Measurements from ENCODE around the gene TMEFF1. TPM values are rescaled to one million over a fixed set of nuclear protein-coding genes. Genes with fewer than 3 reads are reported as not detected.
"Not testable (repeated sequence)": the region's sequence is repeated elsewhere in the genome, so short reads cannot be mapped to it uniquely, and the experiment has no call there.

TMEFF1 gene
- total RNA-seq, 4 donors from 2014 or later, result 0.10 to 1.1 (median 0.81) TPM; not detected in 1

- Histone ChIP-seq H3K4me1 (peaks cover 0 to 15% (median 0%) of the 10 kb centered on the region in 3 donors), H3K27me3 (no peaks in the 10 kb centered on the region), H3K27ac (no peak overlapping the region), H3K4me3 (no peak overlapping the region), H3K9me3 (no peaks in the 10 kb centered on the region), H3K36me3 (no peaks in the 10 kb centered on the region)
- TF ChIP-seq EP300 (IDR thresholded peaks at IDR 0.05) (no peak), POLR2AphosphoS5 (IDR thresholded peaks at IDR 0.05) (no peak), POLR2A (IDR thresholded peaks at IDR 0.05) (no peak), CTCF (IDR thresholded peaks at IDR 0.05) (no peak)
- ATAC-seq, result no peak
- 75 to 78% methylated on average over 4 to 7 of the region's 7 CpGs for WGBS, 2 donors (ENCODE audit: low coverage in 1 of 2)
Observed at GRCh38 chr9:100436571-100436970, 36.4 kb upstream of the TMEFF1 start.

GRCh38 chr9:100437860-100438805 lies 34.8 kb upstream of the TMEFF1 start:
- ATAC-seq, result peak; percentile 46
- Histone ChIP-seq H3K27ac (no peak overlapping the region), H3K9me3 (no peaks in the 10 kb centered on the region), H3K27me3 (no peaks in the 10 kb centered on the region), H3K36me3 (peaks cover 0 to 11% of the 10 kb centered on the region in 2 donors), H3K4me1 (peaks cover 0 to 15% (median 0%) of the 10 kb centered on the region in 3 donors), H3K4me3 (no peak overlapping the region)
- TF ChIP-seq POLR2AphosphoS5 (IDR thresholded peaks at IDR 0.05), result no peak
- no peak for TF ChIP-seq EP300 (IDR thresholded peaks at IDR 0.05)
- no peak for TF ChIP-seq POLR2A (IDR thresholded peaks at IDR 0.05)
- TF ChIP-seq CTCF (IDR thresholded peaks at IDR 0.05), result peak; percentile 86 to 98 (median 92)
- WGBS, 2 donors (ENCODE audit: low coverage in 1 of 2), result 78 to 83% methylated on average over 1 of the region's 1 CpG

DNA sequence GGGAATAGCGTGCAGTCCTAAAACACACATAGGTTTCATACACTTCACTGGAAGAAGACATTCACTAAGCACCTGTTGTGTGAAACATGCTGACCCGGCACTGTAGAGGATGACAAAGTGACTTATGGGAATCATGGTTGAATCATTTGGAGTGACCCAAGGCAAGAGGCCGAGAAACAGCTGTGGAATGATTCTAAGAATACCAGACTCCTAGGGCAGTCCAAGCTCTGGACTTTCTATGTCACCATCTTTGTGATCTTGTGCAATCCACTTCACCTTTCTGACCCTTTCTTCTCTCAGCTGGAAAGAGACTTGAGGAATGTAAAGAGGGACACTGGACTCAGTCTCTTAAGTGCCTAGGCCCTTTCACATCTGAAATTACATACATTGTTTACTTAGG lies 32.9 kb upstream of the TMEFF1 start:
- Histone ChIP-seq H3K9me3 (no peaks in the 10 kb centered on the region), H3K27me3 (no peaks in the 10 kb centered on the region), H3K4me1 (peaks cover 0 to 22% (median 0%) of the 10 kb centered on the region in 3 donors), H3K4me3 (no peak overlapping the region), H3K27ac (no peak overlapping the region), H3K36me3 (peaks cover 0 to 26% of the 10 kb centered on the region in 2 donors)
- no peak for TF ChIP-seq EP300 (IDR thresholded peaks at IDR 0.05)
- TF ChIP-seq POLR2AphosphoS5 (IDR thresholded peaks at IDR 0.05), result peak; percentile 37
- WGBS, 2 donors (ENCODE audit: low coverage in 1 of 2), result 77 to 86% methylated on average over 3 of the region's 3 CpGs
- ATAC-seq, result peak; percentile 22

GRCh38 chr9:100440487-100440886 lies 32.5 kb upstream of the TMEFF1 start:
- H3K9me3 ChIP-seq, H3K4me3 ChIP-seq, H3K27ac ChIP-seq, ATAC-seq, H3K27me3 ChIP-seq: not testable (repeated sequence)
- Histone ChIP-seq H3K4me1 (peaks cover 0 to 22% (median 0%) of the 10 kb centered on the region in 3 donors), H3K36me3 (peaks cover 0 to 26% of the 10 kb centered on the region in 2 donors)
- 90 to 91% methylated on average over 2 to 5 of the region's 5 CpGs for WGBS, 2 donors (ENCODE audit: low coverage in 1 of 2)

DNA sequence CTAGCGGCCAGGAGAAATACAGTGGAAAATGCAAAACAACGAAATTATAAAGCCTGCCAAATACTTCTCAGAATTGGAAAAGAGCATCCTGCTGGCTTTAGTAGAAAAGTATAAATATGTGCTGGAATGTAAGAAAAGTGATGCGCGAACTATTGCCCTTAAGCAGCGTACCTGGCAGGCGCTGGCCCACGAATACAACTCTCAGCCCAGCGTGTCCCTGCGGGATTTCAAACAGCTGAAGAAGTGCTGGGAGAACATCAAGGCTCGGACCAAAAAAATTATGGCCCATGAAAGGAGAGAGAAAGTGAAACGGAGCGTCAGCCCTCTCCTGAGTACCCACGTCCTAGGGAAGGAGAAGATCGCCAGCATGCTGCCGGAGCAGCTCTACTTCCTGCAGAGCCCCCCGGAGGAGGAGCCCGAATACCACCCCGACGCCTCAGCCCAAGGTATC lies 31.0 kb upstream of the TMEFF1 start:
- H3K27me3 ChIP-seq, result no peaks in the 10 kb centered on the region
- ATAC-seq, result no peak
- H3K4me3 ChIP-seq, result peak overlapping the region in 1 of 2 donors; percentile 33
- no peak overlapping the region for H3K27ac ChIP-seq
- peaks cover 0 to 30% of the 10 kb centered on the region in 2 donors for H3K36me3 ChIP-seq
- WGBS, 2 donors (ENCODE audit: low coverage in 1 of 2), result 59 to 60% methylated on average over 19 of the region's 19 CpGs
- TF ChIP-seq POLR2A (IDR thresholded peaks at IDR 0.05) (no peak), EP300 (IDR thresholded peaks at IDR 0.05) (no peak), POLR2AphosphoS5 (IDR thresholded peaks at IDR 0.05) (no peak), CTCF (IDR thresholded peaks at IDR 0.05) (no peak)
- no peaks in the 10 kb centered on the region for H3K9me3 ChIP-seq
- peaks cover 0 to 15% (median 0%) of the 10 kb centered on the region in 3 donors for H3K4me1 ChIP-seq

Measured in gastroesophageal sphincter (tissue), 4 donors.